Medulla oblongata (tissue), 1 donor: ENCODE measurements around the gene NPAS2.
A peak's percentile ranks its signal among the peaks of the same experiment; 100 is the strongest.

Source experiments
- DNase-seq: peaks from one replicate; pipeline ENCODE4 v3.0.0-alpha.2; 2015; ENCODE audit errors: extremely low spot score

Gene NPAS2

GRCh38 chr2:100988630-100989417 is 168.9 kb downstream of the NPAS2 start:
- DNase-seq = no peak

DNA sequence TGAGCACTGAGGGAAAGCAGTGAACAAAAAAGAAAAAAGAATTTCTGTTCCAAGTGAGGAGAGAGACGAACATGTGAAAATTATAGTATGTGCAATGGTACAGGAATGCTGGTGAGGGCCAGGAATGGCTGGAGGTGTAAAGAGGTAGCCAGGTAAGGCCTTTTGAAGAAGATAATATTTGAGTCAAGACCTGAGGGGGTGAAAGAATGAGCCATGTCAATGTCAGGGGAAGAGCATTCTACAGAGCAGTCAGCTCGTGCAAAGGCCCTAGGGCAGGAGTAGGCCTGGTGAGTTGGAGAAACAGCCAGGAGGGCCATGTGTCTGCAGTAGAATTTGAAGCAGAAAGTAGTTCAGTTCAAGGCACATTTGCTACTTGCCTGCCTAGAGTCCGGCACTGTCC is 169.7 kb downstream of the NPAS2 start:
- no peak for DNase-seq

- no peak for DNase-seq
Observed at GRCh38 chr2:100990166-100990565, 170.2 kb downstream of the NPAS2 start.

DNA sequence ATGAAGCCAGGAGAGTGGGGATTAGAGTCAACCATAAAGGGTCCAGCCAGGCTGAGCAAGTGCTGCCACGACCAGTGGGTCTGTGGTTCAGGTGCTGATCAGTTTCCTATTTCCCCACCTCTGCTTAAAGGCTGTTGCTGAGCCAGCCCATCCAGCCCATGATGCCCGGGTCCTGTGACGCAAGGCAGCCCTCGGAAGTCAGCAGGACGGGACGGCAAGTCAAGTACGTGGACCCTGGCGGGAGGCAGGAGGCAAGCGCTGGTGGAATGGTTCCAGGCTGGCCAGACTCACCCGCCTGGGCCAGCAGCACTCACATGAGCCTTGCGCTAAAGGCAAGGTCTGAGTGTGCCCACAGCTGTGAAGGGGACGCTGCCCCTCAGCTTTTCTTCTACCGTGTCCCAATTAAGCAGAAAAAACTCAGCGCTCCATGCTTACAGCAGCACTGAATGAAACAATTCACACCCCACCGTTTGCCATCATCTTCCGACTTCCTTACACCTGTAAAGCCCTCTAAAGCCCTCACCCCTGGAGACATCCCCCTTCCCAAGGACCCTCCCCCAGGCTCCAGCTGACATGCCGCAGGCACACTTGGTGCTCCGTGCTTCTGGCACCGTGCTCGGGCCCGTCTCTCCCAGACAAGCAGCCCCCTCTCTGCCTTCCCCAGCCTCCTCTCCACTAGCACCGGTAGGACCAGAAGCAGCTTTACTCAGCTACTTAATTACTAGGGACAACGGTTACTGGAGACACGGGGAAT is 170.9 kb downstream of the NPAS2 start:
- DNase-seq = no peak

- DNase-seq = no peak
Observed at GRCh38 chr2:100991404-100991773, 171.4 kb downstream of the NPAS2 start.

GRCh38 chr2:100992262-100992661 is 172.3 kb downstream of the NPAS2 start:
- no peak for DNase-seq

DNA sequence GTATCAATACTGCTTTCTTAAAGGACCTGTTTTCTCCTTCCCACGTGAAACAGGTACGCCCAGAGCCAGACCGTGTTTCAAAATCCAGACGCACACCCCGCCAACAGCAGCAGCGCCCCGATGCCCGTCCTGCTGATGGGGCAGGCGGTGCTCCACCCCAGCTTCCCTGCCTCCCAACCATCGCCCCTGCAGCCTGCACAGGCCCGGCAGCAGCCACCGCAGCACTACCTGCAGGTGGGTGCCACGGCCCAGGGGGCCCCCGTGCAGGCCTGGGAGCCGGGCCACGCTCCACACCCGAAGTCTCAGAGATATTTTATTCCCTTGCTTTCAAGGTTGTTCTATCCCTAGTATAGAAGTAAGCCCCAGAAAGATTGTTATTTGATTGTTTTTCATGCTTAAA is 173.4 kb downstream of the NPAS2 start:
- DNase-seq = no peak

DNA sequence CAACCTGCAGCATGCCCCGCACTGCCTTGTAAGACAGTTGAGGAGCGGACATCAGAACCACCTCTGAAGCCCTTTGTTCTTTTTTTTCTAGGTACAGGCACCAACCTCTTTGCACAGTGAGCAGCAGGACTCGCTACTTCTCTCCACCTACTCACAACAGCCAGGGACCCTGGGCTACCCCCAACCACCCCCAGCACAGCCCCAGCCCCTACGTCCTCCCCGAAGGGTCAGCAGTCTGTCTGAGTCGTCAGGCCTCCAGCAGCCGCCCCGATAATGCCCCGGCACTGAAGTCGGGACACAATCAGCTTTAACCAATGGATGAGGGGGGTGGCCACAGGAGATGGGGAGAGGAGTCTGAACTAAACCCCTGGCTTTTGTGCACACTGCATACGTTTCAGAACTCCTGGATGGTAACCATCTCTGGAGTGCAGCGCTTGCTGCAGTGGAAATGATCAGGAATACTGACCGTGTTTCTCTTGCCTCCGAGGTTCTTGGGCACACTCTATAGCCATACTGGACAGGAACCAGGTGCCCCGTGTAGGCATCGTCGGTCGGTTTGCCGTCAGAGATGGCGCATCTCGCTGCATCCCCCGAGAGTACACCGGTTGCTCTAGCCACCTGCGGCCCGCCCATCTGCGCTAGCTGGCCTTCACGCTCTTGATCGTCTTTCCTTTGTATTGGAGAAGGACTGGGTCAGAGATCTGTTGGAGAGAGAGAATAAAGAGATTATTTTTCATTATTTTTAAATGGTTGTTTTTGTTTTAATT is 175.6 kb downstream of the NPAS2 start:
- DNase-seq = no peak

DNA sequence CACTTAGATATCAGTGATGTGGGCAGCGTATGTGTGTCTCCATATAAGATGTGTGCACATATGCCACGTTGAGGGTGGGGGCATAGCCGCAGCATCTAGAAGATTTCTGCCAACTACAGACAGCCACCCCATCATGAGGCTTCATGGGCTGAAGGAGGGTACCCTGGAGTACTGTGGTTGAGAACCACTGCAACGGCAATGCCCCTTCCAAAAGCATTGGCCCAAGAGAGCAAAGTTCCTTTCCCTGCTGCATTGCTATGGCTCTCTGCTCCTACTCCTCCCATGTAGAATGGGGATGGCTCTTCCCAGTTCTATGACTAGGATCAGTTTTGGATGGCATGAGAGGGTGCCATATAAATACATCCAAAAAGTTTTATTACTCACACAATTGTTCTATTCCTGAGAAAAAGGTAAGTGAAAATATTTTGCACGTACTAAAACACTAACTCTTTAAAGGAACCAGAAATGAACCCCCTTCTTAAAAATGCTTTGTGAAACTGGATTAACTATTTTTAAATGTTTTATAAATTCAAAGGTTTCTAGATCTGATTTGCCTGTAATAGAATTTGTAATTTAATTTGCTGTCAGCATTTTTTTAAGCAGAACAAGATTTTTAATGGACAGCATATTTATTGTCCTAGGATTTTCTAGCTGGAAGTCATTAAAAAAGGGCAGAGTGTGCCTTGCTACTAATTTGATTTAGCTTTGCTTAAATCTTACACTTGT is 177.7 kb downstream of the NPAS2 start:
- no peak for DNase-seq

GRCh38 chr2:100998235-100998573 is 178.3 kb downstream of the NPAS2 start:
- no peak for DNase-seq

GRCh38 chr2:100999995-101000394 is 180.1 kb downstream of the NPAS2 start:
- no peak for DNase-seq

DNA sequence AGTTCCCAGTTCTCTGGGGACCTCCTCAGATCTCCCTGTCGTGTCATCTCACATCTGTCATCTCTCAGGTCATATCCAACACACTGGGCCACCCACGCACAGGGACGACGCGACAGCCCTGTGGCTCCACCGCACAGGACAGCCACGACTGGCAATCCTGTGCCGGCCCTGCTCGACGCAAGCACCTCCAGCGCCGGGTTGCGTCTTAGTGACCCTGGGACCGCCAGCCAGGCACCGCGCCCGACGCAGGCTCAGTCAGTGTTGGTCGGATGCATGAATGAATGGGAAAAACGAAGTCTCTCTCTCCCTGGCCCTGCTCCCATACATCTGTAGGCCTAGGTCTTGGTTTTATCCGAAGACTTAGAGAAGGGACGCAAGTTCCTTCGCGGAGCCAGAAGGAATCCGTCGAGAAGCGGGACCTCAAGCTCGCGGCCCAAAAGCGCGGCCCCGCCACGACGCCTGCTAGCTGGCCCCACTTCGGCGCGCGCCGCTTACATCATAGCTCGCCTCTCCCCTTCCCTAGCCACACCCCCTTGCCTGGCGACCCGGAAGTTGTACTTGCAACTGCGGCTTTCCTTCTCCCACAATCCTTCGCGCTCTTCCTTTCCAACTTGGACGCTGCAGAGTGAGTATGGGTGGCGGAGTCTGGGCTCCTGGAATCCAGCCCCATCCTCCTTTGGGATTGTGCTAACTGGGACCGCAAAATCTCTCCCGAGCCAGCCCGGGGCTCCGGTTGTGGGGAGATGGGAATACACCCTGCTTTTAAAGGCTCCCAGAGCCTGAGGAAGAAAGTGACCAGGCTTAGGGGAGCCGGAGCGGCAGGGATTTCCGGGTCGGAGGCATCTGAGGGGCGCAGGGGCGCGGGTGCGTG is 182.0 kb downstream of the NPAS2 start, which contains the start of gene RPL31:
Gene RPL31, plus strand, starts transcription at position 599 of the 871 bp plus-strand sequence. CDS start 413 bp downstream, outside the sequence.
- DNase-seq = peak; percentile 99

GRCh38 chr2:101002562-101003277 is 182.8 kb downstream of the NPAS2 start:
- DNase-seq = peak; percentile 27

GRCh38 chr2:101003278-101003775 is 183.4 kb downstream of the NPAS2 start:
- DNase-seq = no peak

DNA sequence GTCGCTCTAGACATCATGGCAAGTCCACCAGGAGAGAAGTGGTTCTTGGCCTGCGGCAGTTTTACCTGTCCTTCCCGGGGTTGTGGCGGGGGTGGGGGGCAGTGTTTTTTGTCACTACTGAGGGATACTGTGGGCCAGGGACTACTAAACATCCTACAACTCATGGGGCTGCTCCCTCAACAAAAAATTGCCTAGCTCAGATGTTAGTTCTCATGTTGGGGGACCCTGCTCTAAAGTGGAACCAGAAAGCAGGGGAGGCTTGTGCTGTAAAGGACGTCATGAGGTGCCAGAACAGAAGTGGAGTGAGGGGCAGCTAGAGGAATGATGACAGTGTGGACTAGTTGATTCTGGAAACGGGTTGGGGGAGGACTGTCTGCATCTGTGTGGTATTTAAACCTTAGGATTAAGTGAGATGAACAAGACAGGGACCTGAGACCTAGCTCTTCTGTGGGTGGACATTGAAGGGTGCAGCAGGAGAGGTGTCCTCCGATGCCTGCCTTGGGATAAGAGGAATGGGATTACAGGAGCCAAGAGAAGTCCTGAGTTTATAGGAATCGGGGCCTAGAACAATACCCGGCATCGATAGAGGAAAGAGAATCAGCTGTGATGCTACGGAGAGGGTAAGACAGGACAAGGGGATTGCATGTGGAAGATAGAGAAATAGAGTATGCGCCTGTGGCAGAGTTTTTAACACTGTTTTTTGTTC is 184.8 kb downstream of the NPAS2 start:
- DNase-seq = no peak

DNA sequence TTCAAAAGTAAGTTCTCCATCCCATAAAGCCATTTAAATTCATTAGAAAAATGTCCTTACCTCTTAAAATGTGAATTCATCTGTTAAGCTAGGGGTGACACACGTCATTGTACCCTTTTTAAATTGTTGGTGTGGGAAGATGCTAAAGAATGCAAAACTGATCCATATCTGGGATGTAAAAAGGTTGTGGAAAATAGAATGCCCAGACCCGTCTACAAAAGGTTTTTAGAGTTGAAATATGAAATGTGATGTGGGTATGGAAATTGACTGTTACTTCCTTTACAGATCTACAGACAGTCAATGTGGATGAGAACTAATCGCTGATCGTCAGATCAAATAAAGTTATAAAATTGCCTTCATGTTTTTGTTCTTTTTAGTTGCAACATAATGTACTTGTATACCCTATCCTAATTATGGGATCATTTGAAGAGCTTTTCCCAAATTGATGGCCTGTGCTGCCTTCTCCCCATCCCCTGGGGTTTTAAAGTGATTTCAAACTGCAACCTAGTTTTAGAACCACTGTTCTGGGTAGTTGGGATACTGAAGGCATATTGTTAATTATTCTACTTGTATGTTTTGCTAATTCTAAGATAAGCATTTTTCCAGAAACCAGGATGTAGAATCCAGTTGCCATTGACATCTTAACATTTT is 186.3 kb downstream of the NPAS2 start:
- DNase-seq = no peak

DNA sequence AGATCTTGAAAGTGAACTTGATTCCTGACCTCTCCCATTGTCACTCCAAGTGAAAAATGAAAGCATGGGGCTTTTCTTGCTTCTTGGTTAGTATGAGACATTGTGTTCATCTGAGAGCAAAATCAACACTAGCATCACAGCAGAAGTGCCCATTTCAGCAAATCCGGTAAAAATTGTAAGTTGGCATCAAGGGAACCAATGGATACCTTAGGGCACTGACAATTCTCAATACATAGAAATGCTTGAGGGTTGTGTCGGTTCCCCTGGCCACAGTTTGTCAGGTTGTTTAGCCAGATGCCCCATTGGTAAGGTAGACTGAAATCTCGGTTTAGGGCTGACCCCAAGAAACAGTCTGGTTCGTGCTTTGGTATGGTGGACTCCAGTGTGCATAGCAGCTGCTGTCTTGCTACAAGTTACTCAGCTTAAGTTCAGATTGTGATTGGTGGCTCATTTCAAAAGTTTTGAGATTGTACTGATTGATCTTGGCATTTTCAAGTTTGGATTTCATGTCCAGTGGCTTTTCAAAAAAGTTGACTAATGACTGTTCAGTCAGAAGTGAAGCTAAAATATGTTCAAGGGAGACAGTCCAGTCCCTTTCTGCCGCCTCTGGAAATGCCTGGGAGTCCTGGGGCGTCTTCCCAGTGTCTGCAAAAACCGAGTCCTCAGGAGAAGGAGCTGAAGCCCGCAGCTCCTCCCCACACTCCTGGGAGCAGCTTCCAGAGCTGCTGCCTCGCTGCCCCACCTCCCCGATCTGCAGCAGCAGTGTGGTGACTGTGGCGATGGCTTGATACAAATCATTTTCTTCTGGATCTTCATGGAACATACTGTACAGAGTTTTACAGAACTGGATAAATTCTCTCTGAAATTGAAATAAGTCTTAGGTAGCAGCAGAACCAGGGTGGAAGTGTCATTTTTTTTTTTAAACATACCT is 187.7 kb downstream of the NPAS2 start:
- DNase-seq = no peak

GRCh38 chr2:101011152-101011551 is 191.2 kb downstream of the NPAS2 start:
- DNase-seq = no peak
